H1 (cell line): ENCODE measurements around the gene NCAPG. TPM values are rescaled to one million over a fixed set of nuclear protein-coding genes. Genes with fewer than 3 reads are reported as not detected.

Experiments used
- CTCF ChIA-PET: fragments of 300-600 bp; sonication (Branson Sonifier 250); formaldehyde crosslinking; loops from one replicate; lab custom pipeline; 2021; ENCODE audit not compliant: partially characterized antibody; lab: Charles Lee
- POLR2A ChIA-PET: fragments of 300-600 bp; sonication (Branson Sonifier 250); formaldehyde crosslinking; loops from one replicate; lab custom pipeline; 2021; ENCODE audit warnings: inconsistent platforms; ENCODE audit not compliant: partially characterized antibody; lab: Charles Lee
- DNase-seq, 2 experiments: peaks; one replicate each; pipeline versions ENCODE4 v3.0.0 to v3.0.0-alpha.2; 2010 to 2022; ENCODE audit warnings: low spot score in 2 of 2, low read depth in 1 of 2, mixed read lengths in 1 of 2
- FAIRE-seq: peaks from 2 replicates; lab custom pipeline; 2011; peaks lifted over from hg19 to GRCh38; lab: Jason Lieb, UNC
- H2AFZ ChIP-seq: 2 replicates; pipeline ENCODE4 v1.8.1; 2012; ENCODE audit warnings: low read length, inconsistent platforms
- H2AK5ac ChIP-seq: 2 replicates; pipeline ENCODE4 v1.6.1; 2013; ENCODE audit warnings: low read depth, low read length
- H2BK120ac ChIP-seq: replicated peaks from 2 replicates; pipeline ENCODE3; 2013; ENCODE audit warnings: low read depth, low read length, inconsistent platforms
- H2BK12ac ChIP-seq: 2 replicates; pipeline ENCODE4 v1.6.1; 2013; ENCODE audit warnings: low read depth, low read length
- H2BK15ac ChIP-seq: 2 replicates; pipeline ENCODE4 v1.6.1; 2013; ENCODE audit warnings: low read length
- H2BK20ac ChIP-seq: 2 replicates; pipeline ENCODE4 v1.6.1; 2013; ENCODE audit warnings: low read length
- H2BK5ac ChIP-seq: 2 replicates; pipeline ENCODE4 v1.6.1; 2013; ENCODE audit warnings: low read depth, low read length
- H3K14ac ChIP-seq: 2 replicates; pipeline ENCODE4 v1.6.1; 2013; ENCODE audit warnings: inconsistent platforms; ENCODE audit not compliant: insufficient read length
- H3K18ac ChIP-seq: 2 replicates; pipeline ENCODE4 v1.6.1; 2013; ENCODE audit warnings: low read length; ENCODE audit errors: extremely low read depth
- H3K23ac ChIP-seq: 2 replicates; pipeline ENCODE4 v1.6.1; 2013; ENCODE audit warnings: inconsistent platforms; ENCODE audit not compliant: insufficient read length
- H3K23me2 ChIP-seq: 2 replicates; pipeline ENCODE4 v1.6.1; 2013; ENCODE audit warnings: low read depth, low read length
- H3K27ac ChIP-seq: 2 replicates; pipeline ENCODE4 v1.6.1; 2011; ENCODE audit warnings: low read depth, low read length, inconsistent platforms
- H3K27me3 ChIP-seq, 4 experiments: replicated peaks in 1 of 4; 1 replicate in 1 of 4; 2 replicates in 3 of 4; pipeline versions ENCODE4 v1.6.1 to v1.8.1; 2011 to 2013; ENCODE audit warnings: low read length in 3 of 4, mild to moderate bottlenecking in 3 of 4, inconsistent platforms in 2 of 4, mixed read lengths in 2 of 4, moderate library complexity in 1 of 4; ENCODE audit not compliant: control insufficient read depth in 3 of 4, insufficient read depth in 3 of 4; ENCODE audit errors: extremely low read depth in 1 of 4
- H3K36me3 ChIP-seq, 4 experiments: 2 replicates each; pipeline versions ENCODE4 v1.6.1 to v1.8.1; 2011 to 2013; ENCODE audit warnings: mild to moderate bottlenecking in 4 of 4, low read length in 3 of 4, moderate library complexity in 2 of 4, control low read depth in 1 of 4, inconsistent platforms in 1 of 4; ENCODE audit not compliant: insufficient read depth in 4 of 4, control insufficient read depth in 2 of 4
- H3K4ac ChIP-seq: replicated peaks from 2 replicates; pipeline ENCODE3; 2013; ENCODE audit warnings: low read length, low read depth, mixed read lengths, inconsistent platforms; ENCODE audit not compliant: insufficient read length
- H3K4me1 ChIP-seq, 4 experiments: replicated peaks in 1 of 4; 1 replicate in 1 of 4; 2 replicates in 3 of 4; pipeline versions ENCODE4 v1.6.1 to v1.8.1; 2011 to 2013; ENCODE audit warnings: low read length in 3 of 4, inconsistent platforms in 2 of 4, mixed read lengths in 1 of 4; ENCODE audit not compliant: insufficient read depth in 4 of 4, control insufficient read depth in 3 of 4
- H3K4me2 ChIP-seq, 2 experiments: 2 replicates each; pipeline versions ENCODE4 v1.6.1 to v1.8.1; 2011 to 2013; ENCODE audit warnings: low read depth in 2 of 2, low read length in 2 of 2, control low read depth in 1 of 2, inconsistent platforms in 1 of 2, mild to moderate bottlenecking in 1 of 2; ENCODE audit not compliant: insufficient read depth in 1 of 2
- H3K4me3 ChIP-seq, 4 experiments: fragments of 200-600, 300-600 bp in 1 of 4; sonication (generic), shearing (Covaris generic), sonication (Bioruptor Twin) in 1 of 4; 2 replicates each; pipeline versions ENCODE4 v1.5.1 to v1.8.1; 2011 to 2016; ENCODE audit warnings: low read length in 4 of 4, low read depth in 3 of 4, control low read depth in 2 of 4, inconsistent platforms in 2 of 4, mild to moderate bottlenecking in 2 of 4, mixed read lengths in 1 of 4, moderate library complexity in 1 of 4; ENCODE audit not compliant: insufficient read depth in 2 of 4; ENCODE audit errors: extremely low read depth in 1 of 4
- H3K56ac ChIP-seq: replicated peaks from 2 replicates; pipeline ENCODE3; 2013; ENCODE audit warnings: low read depth, mild to moderate bottlenecking, mixed read lengths, low read length, inconsistent platforms; ENCODE audit not compliant: insufficient read length
- H3K79me1 ChIP-seq: 2 replicates; pipeline ENCODE4 v1.6.1; 2013; ENCODE audit warnings: low read depth, low read length, control low read depth
- H3K79me2 ChIP-seq, 2 experiments: 2 replicates each; pipeline versions ENCODE4 v1.6.1 to v1.8.1; 2012 to 2013; ENCODE audit warnings: low read length in 2 of 2, mild to moderate bottlenecking in 2 of 2, inconsistent platforms in 1 of 2; ENCODE audit not compliant: insufficient read depth in 2 of 2, control insufficient read depth in 1 of 2
- H3K9ac ChIP-seq, 4 experiments: replicated peaks in 1 of 4; 1 replicate in 1 of 4; 2 replicates in 3 of 4; pipeline versions ENCODE4 v1.6.1 to v1.8.1; 2011 to 2013; ENCODE audit warnings: low read depth in 3 of 4, low read length in 3 of 4, control low read depth in 2 of 4, mild to moderate bottlenecking in 2 of 4, moderate library complexity in 2 of 4, inconsistent platforms in 1 of 4; ENCODE audit errors: extremely low read depth in 1 of 4
- H3K9me3 ChIP-seq, 2 experiments: 2 replicates each; pipeline versions ENCODE4 v1.6.1 to v1.8.1; 2012 to 2013; ENCODE audit warnings: mild to moderate bottlenecking in 2 of 2, moderate library complexity in 2 of 2, control low read depth in 1 of 2, inconsistent platforms in 1 of 2, low read depth in 1 of 2, low read length in 1 of 2, mixed read lengths in 1 of 2; ENCODE audit not compliant: insufficient read depth in 2 of 2
- H4K20me1 ChIP-seq, 2 experiments: replicated peaks in 1 of 2; 2 replicates each; pipeline versions ENCODE3 to v1.8.1; 2011 to 2013; ENCODE audit warnings: inconsistent platforms in 2 of 2, low read length in 2 of 2, mild to moderate bottlenecking in 1 of 2; ENCODE audit not compliant: insufficient read depth in 2 of 2, control insufficient read depth in 1 of 2
- H4K5ac ChIP-seq: 2 replicates; pipeline ENCODE4 v1.6.1; 2013; ENCODE audit warnings: low read length, low read depth, mixed read lengths, inconsistent platforms; ENCODE audit not compliant: insufficient read length
- H4K8ac ChIP-seq: 2 replicates; pipeline ENCODE4 v1.8.0; 2013; ENCODE audit warnings: mild to moderate bottlenecking, moderate library complexity, low read length, inconsistent platforms; ENCODE audit not compliant: insufficient read depth; ENCODE audit errors: extremely low read depth
- H4K91ac ChIP-seq: replicated peaks from 2 replicates; pipeline ENCODE3; 2013; ENCODE audit warnings: low read length, mixed read lengths, inconsistent platforms; ENCODE audit not compliant: insufficient read length
- CREB1 ChIP-seq: IDR thresholded peaks from 2 replicates; pipeline ENCODE4 v1.6.1; 2012; ENCODE audit warnings: inconsistent platforms
- KDM1A ChIP-seq: fragments of 200-600, 300-600 bp; sonication (generic); IDR thresholded peaks from 2 replicates; pipeline ENCODE4 v1.7.1; 2016; ENCODE audit warnings: mild to moderate bottlenecking, low read length, borderline replicate concordance
- PHF8 ChIP-seq: fragments of 200-600 bp; sonication (generic); conservative IDR thresholded peaks from 2 replicates; pipeline ENCODE4 v1.7.1; 2012; ENCODE audit warnings: low read depth, mild to moderate bottlenecking, inconsistent platforms, low read length, moderate library complexity
- POLR2AphosphoS5 ChIP-seq: IDR thresholded peaks from 2 replicates; pipeline ENCODE4 v1.6.1; 2011; ENCODE audit warnings: low read depth, low read length
- RNF2 ChIP-seq: fragments of 200-900, 300-1000 bp; sonication (generic); IDR thresholded peaks from 2 replicates; pipeline ENCODE4 v1.7.1; 2016; ENCODE audit warnings: borderline replicate concordance, low read depth, mild to moderate bottlenecking, antibody characterized with exemption, low read length; ENCODE audit not compliant: poor library complexity, severe bottlenecking; ENCODE audit errors: missing control alignments
- TBP ChIP-seq: IDR thresholded peaks from 2 replicates; pipeline ENCODE4 v1.6.1; 2011; ENCODE audit warnings: low read depth, low read length, improper control_type of control experiment
- USF2 ChIP-seq: IDR thresholded peaks from 2 replicates; pipeline ENCODE4 v1.6.1; 2011; ENCODE audit warnings: low read length, improper control_type of control experiment
- WGBS, 2 experiments: shearing (Covaris generic) in 1 of 2; methylation state at CpG; one replicate each; pipeline versions ENCODE4 v1.1.6 to v1.1.7; 2013 to 2015; ENCODE audit warnings: low lambda C conversion rate in 2 of 2, mixed read lengths in 2 of 2, inconsistent platforms in 1 of 2, low coverage in 1 of 2, missing lambda C conversion rate in 1 of 2; ENCODE audit not compliant: insufficient replicate concordance in 2 of 2, insufficient coverage in 1 of 2, insufficient read length in 1 of 2; ENCODE audit errors: extremely low coverage in 1 of 2, missing lambda C conversion rate in 1 of 2; 5-methylcytosine and 5-hydroxymethylcytosine counted together
- polyA plus RNA-seq, 7 experiments: library from polyadenylated mRNA; depleted of rRNA in 3 of 7; stranded (reverse) in 5 of 7; unstranded in 2 of 7; fragments of >200 nt in 5 of 7; fragments of 200-250 nt in 2 of 7; gene quantifications; 1 replicate in 5 of 7; 2 replicates in 1 of 7; 4 replicates in 1 of 7; pipeline versions ENCODE4 v1.2.1 to v1.2.3, GENCODE V29; 2011 to 2013; ENCODE audit warnings: missing spikeins in 2 of 7, mixed read lengths in 2 of 7
- total RNA-seq: library from RNA; stranded (reverse); fragmentation: NEBNext Ultra II Directional; extraction: Animal tissue kit (Norgen Biotek cat#: 25700); gene quantifications from 2 replicates; pipeline ENCODE4 v1.2.1, GENCODE V29; 2021
- TF ChIP-seq, protein P1 (sequence below): IDR thresholded peaks from 2 replicates; pipeline ENCODE4 v1.6.1; 2012; ENCODE audit warnings: inconsistent platforms
- TF ChIP-seq, protein P2 (sequence below), 3 experiments: IDR thresholded peaks; 1 replicate in 2 of 3; 2 replicates in 1 of 3; pipeline versions ENCODE4 v1.5.1 to v1.6.1; 2011; ENCODE audit warnings: low read length in 3 of 3, mild to moderate bottlenecking in 3 of 3, inconsistent platforms in 2 of 3, low read depth in 1 of 3, moderate library complexity in 1 of 3; ENCODE audit not compliant: insufficient read depth in 1 of 3; ENCODE audit errors: control extremely low read depth in 1 of 3

The NCAPG gene
- total and polyA plus RNA-seq, 2 of the 8 experiments (the other 6 are each of a cell fraction or from before 2014, with no cell fraction given): 12.9 to 52.3 TPM

DNA sequence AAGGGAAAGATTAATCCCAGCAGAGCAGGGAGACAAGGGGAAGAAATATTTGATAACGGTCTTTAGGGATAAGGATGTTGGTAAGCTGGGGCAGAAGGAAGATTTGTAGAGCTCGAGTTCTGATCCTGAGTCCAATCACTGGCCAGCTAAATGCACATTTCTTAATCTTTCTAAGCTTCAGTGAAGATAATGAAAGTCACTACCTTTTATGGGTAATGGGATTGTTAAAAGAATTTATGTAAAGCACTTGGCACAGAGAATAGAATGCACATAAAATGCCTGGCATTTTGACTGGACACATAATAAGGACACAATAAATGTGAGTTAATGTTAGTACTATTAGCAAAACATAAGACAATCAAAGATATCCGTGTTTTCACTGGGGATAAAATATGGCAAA is 43.3 kb downstream of the NCAPG start:
- Histone ChIP-seq H4K91ac (no peak overlapping the region), H2BK15ac (no peak overlapping the region), H3K14ac (no peak overlapping the region), H4K5ac (no peak overlapping the region), H3K56ac (no peak overlapping the region), H3K23me2 (no peaks in the 10 kb centered on the region), H3K4me1 (no peaks in the 10 kb centered on the region), H4K8ac (no peak overlapping the region), H3K27ac (no peak overlapping the region), H3K9me3 (peaks cover 0 to under 1% of the 10 kb centered on the region in 2 experiments; a peak in 1 of 4 replicates), H3K18ac (no peak overlapping the region), H2AK5ac (no peak overlapping the region), H3K4me3 (no peak overlapping the region), H2BK12ac (no peak overlapping the region), H3K23ac (no peak overlapping the region), H3K4me2 (no peak overlapping the region), H2BK120ac (no peak overlapping the region), H2BK5ac (no peak overlapping the region), H3K27me3 (peaks cover 0 to 1% (median 0%) of the 10 kb centered on the region in 4 experiments; a peak in 1 of 7 replicates), H3K4ac (no peak overlapping the region), H2BK20ac (no peak overlapping the region), H3K36me3 (no peaks in the 10 kb centered on the region), H3K79me1 (no peaks in the 10 kb centered on the region), H3K79me2 (no peaks in the 10 kb centered on the region), H4K20me1 (no peaks in the 10 kb centered on the region), H2AFZ (no peak overlapping the region), H3K9ac (no peak overlapping the region)
- CTCF ChIA-PET: interaction anchor here (0.7 kb wide), 1 partner anchor 1271 kb away, joined by 3 read pairs; no protein-coding TSS in a partner anchor
- no peak for TF ChIP-seq CREB1
- TF ChIP-seq, protein P1, sequence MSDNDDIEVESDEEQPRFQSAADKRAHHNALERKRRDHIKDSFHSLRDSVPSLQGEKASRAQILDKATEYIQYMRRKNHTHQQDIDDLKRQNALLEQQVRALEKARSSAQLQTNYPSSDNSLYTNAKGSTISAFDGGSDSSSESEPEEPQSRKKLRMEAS: no peak
- no peak for TF ChIP-seq POLR2AphosphoS5
- no peak for TF ChIP-seq TBP
- TF ChIP-seq USF2: no peak
- no peak for TF ChIP-seq PHF8
- TF ChIP-seq, protein P2, sequence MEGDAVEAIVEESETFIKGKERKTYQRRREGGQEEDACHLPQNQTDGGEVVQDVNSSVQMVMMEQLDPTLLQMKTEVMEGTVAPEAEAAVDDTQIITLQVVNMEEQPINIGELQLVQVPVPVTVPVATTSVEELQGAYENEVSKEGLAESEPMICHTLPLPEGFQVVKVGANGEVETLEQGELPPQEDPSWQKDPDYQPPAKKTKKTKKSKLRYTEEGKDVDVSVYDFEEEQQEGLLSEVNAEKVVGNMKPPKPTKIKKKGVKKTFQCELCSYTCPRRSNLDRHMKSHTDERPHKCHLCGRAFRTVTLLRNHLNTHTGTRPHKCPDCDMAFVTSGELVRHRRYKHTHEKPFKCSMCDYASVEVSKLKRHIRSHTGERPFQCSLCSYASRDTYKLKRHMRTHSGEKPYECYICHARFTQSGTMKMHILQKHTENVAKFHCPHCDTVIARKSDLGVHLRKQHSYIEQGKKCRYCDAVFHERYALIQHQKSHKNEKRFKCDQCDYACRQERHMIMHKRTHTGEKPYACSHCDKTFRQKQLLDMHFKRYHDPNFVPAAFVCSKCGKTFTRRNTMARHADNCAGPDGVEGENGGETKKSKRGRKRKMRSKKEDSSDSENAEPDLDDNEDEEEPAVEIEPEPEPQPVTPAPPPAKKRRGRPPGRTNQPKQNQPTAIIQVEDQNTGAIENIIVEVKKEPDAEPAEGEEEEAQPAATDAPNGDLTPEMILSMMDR (IDR thresholded peaks at IDR 0.05; ENCODE audit: control extremely low read depth in 1 of 3, insufficient read depth in 1 of 3, low read depth in 1 of 3, low read length in 3 of 3): no peak
- TF ChIP-seq KDM1A: no peak
- no peak for TF ChIP-seq RNF2
- POLR2A ChIA-PET: interaction anchor here (1.0 kb wide), 1 partner anchor 168 kb away, joined by 3 read pairs; no protein-coding TSS in a partner anchor
- WGBS, 2 experiments: 89% methylated on average over 3 of the region's 3 CpGs; no CpG with 5 or more reads in 1 of the 2 experiments
- DNase-seq: no peak
- FAIRE-seq: no peak
